PFSK-1 (cell line): Measurements from ENCODE around the gene NRP2.

Experiments used
- REST ChIP-seq, 2 experiments: IDR thresholded peaks; 2 replicates each; pipeline versions ENCODE4 v1.6.1 to v1.8.0; 2011 to 2012; ENCODE audit warnings: low read depth in 2 of 2, low read length in 2 of 2, control low read depth in 1 of 2, inconsistent platforms in 1 of 2, mild to moderate bottlenecking in 1 of 2, moderate library complexity in 1 of 2; ENCODE audit not compliant: insufficient read depth in 1 of 2
- SIN3A ChIP-seq: IDR thresholded peaks from 2 replicates; pipeline ENCODE4 v1.6.1; 2012; ENCODE audit warnings: mild to moderate bottlenecking, low read length, moderate library complexity, borderline replicate concordance; ENCODE audit not compliant: insufficient read depth
- TAF1 ChIP-seq: IDR thresholded peaks from 2 replicates; pipeline ENCODE4 v1.6.1; 2012; ENCODE audit warnings: low read length, control low read depth, borderline replicate concordance; ENCODE audit not compliant: insufficient read depth

GRCh38 chr2:205654878-205655605, 27.3 kb upstream of the NRP2 start:
- no peak for TF ChIP-seq SIN3A
- no peak for TF ChIP-seq REST (IDR thresholded peaks at IDR 0.05; ENCODE audit: insufficient read depth in 1 of 2, low read depth in 2 of 2, low read length in 2 of 2)
- TF ChIP-seq TAF1: no peak
